ENCODE results near the gene PCED1B. TPM values are rescaled to one million over a fixed set of nuclear protein-coding genes. Genes with fewer than 3 reads are reported as not detected.

PCED1B gene
- total and polyA plus RNA-seq, 4 donors = 0.55 to 3.6 (median 1.9) TPM

DNA sequence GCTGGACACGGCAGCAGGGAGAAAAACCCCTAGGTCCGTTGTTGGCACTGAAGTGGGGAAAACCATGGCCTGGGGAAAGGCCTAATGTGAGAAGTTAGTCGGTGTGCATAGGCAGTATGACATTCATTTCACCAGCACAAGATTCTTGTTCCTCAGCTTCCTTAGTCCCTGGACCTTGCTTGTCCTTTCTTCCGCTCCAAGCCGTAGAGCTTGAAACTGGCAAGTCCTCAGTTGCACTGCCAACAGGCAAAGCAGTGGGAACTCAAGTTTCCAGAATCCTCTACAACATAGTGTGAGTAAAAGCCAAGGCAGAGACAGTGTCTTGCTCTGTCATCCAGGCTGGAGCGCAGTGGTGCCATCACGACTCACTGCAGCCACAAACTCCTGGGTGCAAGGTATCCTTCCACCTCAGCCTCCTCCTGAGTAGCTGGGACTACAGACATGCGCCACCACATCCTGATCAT, 138.8 kb downstream of the PCED1B start:
- WGBS (ENCODE audit: insufficient coverage) = 97% methylated on average over 4 of the region's 8 CpGs
- no peaks in the 10 kb centered on the region for H3K9me3 ChIP-seq (ENCODE audit: control insufficient read depth, insufficient read depth, low read length)
- H3K4me3 ChIP-seq (ENCODE audit: low read depth, low read length) = no peak overlapping the region
- H3K36me3 ChIP-seq (ENCODE audit: control insufficient read depth, insufficient read depth, low read length) = no peaks in the 10 kb centered on the region
- no peak overlapping the region for H3K27ac ChIP-seq (ENCODE audit: low read depth, low read length)
- DNase-seq (ENCODE audit: low read depth in 4 of 6, low spot score in 6 of 6) = no peak
- H3K27me3 ChIP-seq (ENCODE audit: control insufficient read depth, insufficient read depth, low read length) = no peaks in the 10 kb centered on the region
- no peaks in the 10 kb centered on the region for H3K4me1 ChIP-seq (ENCODE audit: control insufficient read depth, insufficient read depth, low read length)

DNA sequence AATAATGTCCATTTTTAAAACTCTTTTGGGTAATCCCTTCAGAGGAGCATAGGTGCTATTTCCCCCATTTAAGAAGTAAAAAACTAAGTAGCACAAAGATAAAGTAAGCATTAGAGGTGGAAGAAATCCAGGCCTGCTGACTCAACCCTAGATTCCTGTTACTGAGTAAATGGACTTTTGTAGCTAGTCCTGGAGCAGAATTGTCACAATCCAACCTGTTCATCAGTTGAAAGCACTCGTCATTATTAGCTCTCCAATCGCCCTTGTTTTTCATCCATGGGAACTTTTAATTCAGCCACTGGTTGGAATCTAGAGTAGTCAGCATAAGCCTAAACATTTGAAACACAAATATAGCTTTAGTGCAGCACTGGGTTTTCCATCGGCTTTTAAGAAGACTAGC, 139.8 kb downstream of the PCED1B start:
- no peak overlapping the region for H3K4me3 ChIP-seq (ENCODE audit: low read depth, low read length)
- H3K27me3 ChIP-seq (ENCODE audit: control insufficient read depth, insufficient read depth, low read length) = no peaks in the 10 kb centered on the region
- H3K27ac ChIP-seq (ENCODE audit: low read depth, low read length) = no peak overlapping the region
- H3K36me3 ChIP-seq (ENCODE audit: control insufficient read depth, insufficient read depth, low read length) = no peaks in the 10 kb centered on the region
- H3K9me3 ChIP-seq (ENCODE audit: control insufficient read depth, insufficient read depth, low read length) = no peaks in the 10 kb centered on the region
- DNase-seq (ENCODE audit: low read depth in 4 of 6, low spot score in 6 of 6) = no peak
- no peaks in the 10 kb centered on the region for H3K4me1 ChIP-seq (ENCODE audit: control insufficient read depth, insufficient read depth, low read length)
- 100% methylated on average over 2 of the region's 3 CpGs for WGBS (ENCODE audit: insufficient coverage)

DNA sequence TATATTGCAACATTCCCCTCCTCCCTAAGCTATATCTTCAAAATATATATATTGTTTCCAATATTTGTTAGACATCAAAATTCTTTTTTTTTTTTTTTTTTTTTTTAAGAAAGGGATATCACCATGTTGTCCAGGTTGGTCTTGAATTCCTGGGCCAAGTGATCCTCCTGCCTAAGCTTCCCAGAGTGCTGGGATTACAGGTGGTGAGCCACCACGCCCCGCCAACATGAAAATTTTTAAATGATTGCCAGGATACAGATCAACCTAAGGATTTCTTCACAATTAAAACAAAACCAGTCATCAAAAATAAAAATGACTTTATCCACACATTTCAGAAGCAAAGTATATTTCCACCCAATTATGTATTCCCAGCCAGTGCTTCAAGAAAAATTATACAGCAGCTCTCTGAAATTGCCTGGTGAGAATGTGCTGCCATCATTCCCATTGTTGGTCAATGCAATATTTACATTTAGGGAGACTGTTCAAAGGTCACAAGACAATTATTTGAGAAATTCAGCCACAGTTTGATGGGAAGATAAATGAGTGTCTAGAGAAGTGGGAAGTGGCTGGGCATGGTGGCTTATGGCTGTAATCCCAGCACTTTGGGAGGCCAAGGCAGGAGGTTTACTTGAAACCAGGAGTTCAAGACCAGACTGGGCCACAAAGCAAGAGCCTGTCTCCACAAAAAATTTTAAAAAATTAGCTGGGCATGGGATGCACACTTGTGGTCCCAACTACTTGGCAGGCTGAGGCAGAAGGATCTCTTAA, 142.0 kb downstream of the PCED1B start:
- 100% methylated on average over 1 of the region's 2 CpGs for WGBS (ENCODE audit: insufficient coverage)
- Histone ChIP-seq H3K27ac (ENCODE audit: low read depth, low read length) (no peak overlapping the region), H3K9me3 (ENCODE audit: control insufficient read depth, insufficient read depth, low read length) (no peaks in the 10 kb centered on the region), H3K4me3 (ENCODE audit: low read depth, low read length) (no peak overlapping the region), H3K4me1 (ENCODE audit: control insufficient read depth, insufficient read depth, low read length) (no peaks in the 10 kb centered on the region), H3K36me3 (ENCODE audit: control insufficient read depth, insufficient read depth, low read length) (no peaks in the 10 kb centered on the region), H3K27me3 (ENCODE audit: control insufficient read depth, insufficient read depth, low read length) (no peaks in the 10 kb centered on the region)
- no peak for DNase-seq (ENCODE audit: low read depth in 4 of 6, low spot score in 6 of 6)

DNA sequence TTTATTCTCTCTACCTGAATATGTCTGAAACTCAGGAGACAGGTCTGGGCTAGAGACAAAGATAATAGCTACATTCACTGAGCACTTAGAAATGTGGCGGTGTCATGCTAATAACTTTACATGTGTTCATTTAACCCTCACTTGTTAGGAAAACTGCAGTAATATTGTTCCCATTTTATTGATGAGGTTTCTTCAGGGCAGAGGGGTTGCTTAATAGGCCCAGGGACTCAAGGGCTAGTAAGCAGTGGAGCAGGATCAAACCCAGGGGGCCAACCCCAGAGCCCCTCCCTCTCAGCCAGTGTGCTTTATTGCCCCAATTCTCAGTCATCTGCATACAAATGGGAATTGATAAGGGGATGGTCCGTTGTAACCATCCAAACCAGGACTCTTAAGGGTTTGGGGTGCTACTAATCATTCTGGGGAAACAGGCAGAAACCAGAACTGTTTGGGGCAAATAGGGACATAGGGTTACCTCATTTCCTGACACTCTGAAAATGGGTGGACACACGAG, 143.2 kb downstream of the PCED1B start:
- H3K27ac ChIP-seq (ENCODE audit: low read depth, low read length) = no peak overlapping the region
- H3K9me3 ChIP-seq (ENCODE audit: control insufficient read depth, insufficient read depth, low read length) = no peaks in the 10 kb centered on the region
- H3K27me3 ChIP-seq (ENCODE audit: control insufficient read depth, insufficient read depth, low read length) = no peaks in the 10 kb centered on the region
- WGBS (ENCODE audit: insufficient coverage) = 56% methylated on average over 1 of the region's 3 CpGs
- no peak for DNase-seq (ENCODE audit: low read depth in 4 of 6, low spot score in 6 of 6)
- no peaks in the 10 kb centered on the region for H3K4me1 ChIP-seq (ENCODE audit: control insufficient read depth, insufficient read depth, low read length)
- no peaks in the 10 kb centered on the region for H3K36me3 ChIP-seq (ENCODE audit: control insufficient read depth, insufficient read depth, low read length)
- H3K4me3 ChIP-seq (ENCODE audit: low read depth, low read length) = no peak overlapping the region

DNA sequence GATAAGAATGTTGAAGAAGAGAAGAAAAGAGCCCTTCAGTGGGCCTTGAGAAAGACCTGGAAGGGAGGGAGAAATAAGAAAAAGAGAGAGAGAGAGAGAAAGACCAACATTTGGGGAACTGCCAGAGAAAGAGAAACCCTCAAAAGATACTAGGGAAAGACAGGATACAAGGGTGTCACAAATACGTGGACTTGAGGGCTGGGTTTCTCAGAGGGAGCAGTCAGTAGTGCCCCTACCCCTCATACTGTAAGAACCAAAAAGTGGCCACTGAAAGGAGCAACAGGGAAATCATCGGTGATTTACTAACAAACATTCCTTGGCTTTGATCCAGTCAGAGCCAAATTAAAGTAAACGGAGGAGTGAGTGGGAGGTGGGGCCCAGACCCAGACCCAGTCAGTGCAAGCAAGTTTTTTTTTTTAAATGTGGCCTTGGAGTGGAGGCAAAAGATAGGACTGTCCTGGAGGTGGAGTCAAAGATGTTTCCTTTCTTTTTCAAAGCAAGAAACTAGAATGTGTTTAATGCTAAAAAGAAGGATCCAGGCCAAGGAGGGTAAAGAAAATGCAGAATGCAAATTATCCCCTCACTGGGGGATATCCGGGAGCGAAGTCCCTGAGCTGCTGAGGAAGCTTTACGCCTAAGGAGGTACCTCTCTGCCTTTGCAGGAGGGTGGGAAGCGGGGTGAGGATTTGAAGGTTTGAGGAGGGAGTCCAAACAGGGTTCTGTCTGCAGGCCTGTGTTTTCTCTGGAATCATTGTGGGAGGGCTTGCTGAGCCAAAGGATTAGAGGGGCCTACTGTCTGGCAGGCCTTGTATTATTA, 143.8 kb downstream of the PCED1B start:
- no peaks in the 10 kb centered on the region for H3K9me3 ChIP-seq (ENCODE audit: control insufficient read depth, insufficient read depth, low read length)
- no peaks in the 10 kb centered on the region for H3K4me1 ChIP-seq (ENCODE audit: control insufficient read depth, insufficient read depth, low read length)
- H3K27ac ChIP-seq (ENCODE audit: low read depth, low read length) = no peak overlapping the region
- peak in 1 of 6 donors; percentile 10 for DNase-seq (ENCODE audit: low read depth in 4 of 6, low spot score in 6 of 6)
- WGBS (ENCODE audit: insufficient coverage) = 41% methylated on average over 6 of the region's 7 CpGs
- no peaks in the 10 kb centered on the region for H3K36me3 ChIP-seq (ENCODE audit: control insufficient read depth, insufficient read depth, low read length)
- H3K4me3 ChIP-seq (ENCODE audit: low read depth, low read length) = no peak overlapping the region
- H3K27me3 ChIP-seq (ENCODE audit: control insufficient read depth, insufficient read depth, low read length) = no peaks in the 10 kb centered on the region

DNA sequence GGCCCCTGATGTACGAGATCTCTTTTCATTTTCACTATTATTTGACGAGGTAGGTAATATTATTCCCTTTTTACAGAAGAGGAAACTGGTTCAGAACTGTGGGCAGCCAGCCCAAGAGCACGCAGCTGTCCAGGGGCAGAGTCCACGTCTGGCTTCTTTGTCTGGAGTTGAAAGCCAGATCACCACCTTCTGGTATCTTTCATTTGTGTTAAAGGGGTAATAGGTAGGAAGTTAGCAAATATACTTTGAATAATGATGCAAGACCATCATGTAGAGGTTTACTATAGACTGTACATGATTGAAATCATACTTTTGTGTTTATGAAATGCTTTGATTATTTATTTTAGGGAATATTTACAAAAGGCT, 144.4 kb downstream of the PCED1B start:
- no peaks in the 10 kb centered on the region for H3K27me3 ChIP-seq (ENCODE audit: control insufficient read depth, insufficient read depth, low read length)
- WGBS (ENCODE audit: insufficient coverage) = no CpG with 5 or more reads among the region's 4 CpGs
- peak in 1 of 6 donors; percentile 11 for DNase-seq (ENCODE audit: low read depth in 4 of 6, low spot score in 6 of 6)
- H3K4me1 ChIP-seq (ENCODE audit: control insufficient read depth, insufficient read depth, low read length) = no peaks in the 10 kb centered on the region
- H3K36me3 ChIP-seq (ENCODE audit: control insufficient read depth, insufficient read depth, low read length) = no peaks in the 10 kb centered on the region
- H3K4me3 ChIP-seq (ENCODE audit: low read depth, low read length) = no peak overlapping the region
- H3K27ac ChIP-seq (ENCODE audit: low read depth, low read length) = no peak overlapping the region
- no peaks in the 10 kb centered on the region for H3K9me3 ChIP-seq (ENCODE audit: control insufficient read depth, insufficient read depth, low read length)

DNA sequence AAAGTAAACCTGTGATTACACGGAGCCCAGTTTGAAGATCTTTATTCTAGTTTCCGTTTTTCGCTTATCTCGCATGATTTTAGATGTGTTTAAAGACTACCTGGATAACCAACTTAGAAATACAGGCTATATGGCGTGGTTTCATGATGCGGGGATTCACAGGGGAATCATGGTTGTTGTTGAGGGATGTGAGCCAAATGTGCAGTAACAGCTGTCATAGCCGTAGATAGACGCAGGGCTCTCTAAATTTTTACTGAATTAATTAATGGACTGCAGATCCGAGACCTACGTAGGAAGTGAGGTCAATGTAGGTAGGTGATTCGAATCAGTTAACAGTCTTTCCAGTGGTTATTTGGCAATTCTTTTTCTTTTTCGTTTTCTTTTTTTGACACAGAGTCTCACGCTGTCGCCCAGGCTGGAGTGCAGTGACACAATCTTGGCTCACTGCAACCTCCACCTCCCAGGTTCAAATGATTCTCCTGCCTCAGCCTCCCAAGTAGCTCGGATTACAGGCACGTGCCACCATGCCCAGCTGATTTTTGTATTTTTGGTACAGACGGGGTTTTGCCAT, 145.2 kb downstream of the PCED1B start:
- Histone ChIP-seq H3K4me3 (ENCODE audit: low read depth, low read length) (no peak overlapping the region), H3K27ac (ENCODE audit: low read depth, low read length) (no peak overlapping the region)
- 88% methylated on average over 12 of the region's 17 CpGs for WGBS (ENCODE audit: insufficient coverage)

DNA sequence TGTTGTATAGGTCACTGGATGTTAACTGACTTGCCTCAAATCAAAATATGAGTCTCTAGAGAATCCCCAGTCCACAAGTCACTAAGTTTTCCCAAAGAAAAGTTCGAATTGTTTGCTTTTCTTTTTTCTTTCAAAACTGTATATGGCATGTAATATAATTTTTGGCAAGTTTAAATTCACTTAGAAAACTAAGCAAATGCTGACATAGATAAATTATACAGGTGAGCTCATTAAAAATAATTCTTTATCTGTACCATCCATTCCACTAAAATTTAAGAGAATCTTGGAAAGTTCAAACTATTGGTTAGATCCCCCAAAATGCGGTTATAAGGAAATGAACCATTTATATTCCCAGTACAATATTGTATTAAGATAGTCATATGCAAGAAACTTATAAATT, 145.9 kb downstream of the PCED1B start:
- no peak overlapping the region for H3K27ac ChIP-seq (ENCODE audit: low read depth, low read length)
- no CpG with 5 or more reads among the region's 2 CpGs for WGBS (ENCODE audit: insufficient coverage)
- no peaks in the 10 kb centered on the region for H3K9me3 ChIP-seq (ENCODE audit: control insufficient read depth, insufficient read depth, low read length)

More for the DNA sequence above, 145.2 kb downstream of the PCED1B start:
- H3K4me1 ChIP-seq (ENCODE audit: control insufficient read depth, insufficient read depth, low read length) = no peaks in the 10 kb centered on the region
- no peaks in the 10 kb centered on the region for H3K36me3 ChIP-seq (ENCODE audit: control insufficient read depth, insufficient read depth, low read length)
- peak in 1 of 6 donors; percentile 42 for DNase-seq (ENCODE audit: low read depth in 4 of 6, low spot score in 6 of 6)
- no peaks in the 10 kb centered on the region for H3K9me3 ChIP-seq (ENCODE audit: control insufficient read depth, insufficient read depth, low read length)
- no peaks in the 10 kb centered on the region for H3K27me3 ChIP-seq (ENCODE audit: control insufficient read depth, insufficient read depth, low read length)

DNA sequence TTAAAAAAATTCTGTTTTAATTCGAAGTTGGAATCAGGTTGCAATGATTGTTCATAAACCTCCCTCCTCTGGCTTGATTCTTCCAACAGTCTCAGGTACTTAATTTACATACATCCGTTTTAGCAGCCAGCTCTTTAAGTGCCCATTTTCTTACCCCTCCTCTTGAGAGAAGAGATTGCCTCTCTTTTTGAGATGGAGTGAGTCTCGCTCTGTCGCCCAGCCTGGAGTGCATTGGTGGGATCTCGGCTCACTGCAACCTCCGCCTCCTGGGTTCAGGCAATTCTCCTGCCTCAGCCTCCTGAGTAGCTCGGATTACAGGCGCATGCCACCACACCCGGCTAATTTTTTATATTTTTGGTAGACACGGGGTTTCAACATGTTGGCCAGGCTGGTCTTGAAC, 146.8 kb downstream of the PCED1B start:
- Histone ChIP-seq H3K9me3 (ENCODE audit: control insufficient read depth, insufficient read depth, low read length) (no peaks in the 10 kb centered on the region), H3K27ac (ENCODE audit: low read depth, low read length) (no peak overlapping the region)

More for the DNA sequence above, 145.9 kb downstream of the PCED1B start:
- Histone ChIP-seq H3K27me3 (ENCODE audit: control insufficient read depth, insufficient read depth, low read length) (no peaks in the 10 kb centered on the region), H3K36me3 (ENCODE audit: control insufficient read depth, insufficient read depth, low read length) (no peaks in the 10 kb centered on the region), H3K4me1 (ENCODE audit: control insufficient read depth, insufficient read depth, low read length) (no peaks in the 10 kb centered on the region), H3K4me3 (ENCODE audit: low read depth, low read length) (no peak overlapping the region)
- no peak for DNase-seq (ENCODE audit: low read depth in 4 of 6, low spot score in 6 of 6)

More for the DNA sequence above, 146.8 kb downstream of the PCED1B start:
- H3K27me3 ChIP-seq (ENCODE audit: control insufficient read depth, insufficient read depth, low read length) = no peaks in the 10 kb centered on the region
- no peak for DNase-seq (ENCODE audit: low read depth in 4 of 6, low spot score in 6 of 6)
- no peaks in the 10 kb centered on the region for H3K36me3 ChIP-seq (ENCODE audit: control insufficient read depth, insufficient read depth, low read length)
- H3K4me3 ChIP-seq (ENCODE audit: low read depth, low read length) = no peak overlapping the region
- H3K4me1 ChIP-seq (ENCODE audit: control insufficient read depth, insufficient read depth, low read length) = no peaks in the 10 kb centered on the region
- 90% methylated on average over 8 of the region's 10 CpGs for WGBS (ENCODE audit: insufficient coverage)
